K562 (cell line): Measurements from ENCODE around the gene TRPM4. TPM values are rescaled to one million over a fixed set of nuclear protein-coding genes. Genes with fewer than 3 reads are reported as not detected.

Experiments
- E2F6 ChIP-seq, 2 experiments: IDR thresholded peaks; 2 replicates each; pipeline ENCODE4 v1.6.1; 2011; ENCODE audit warnings: borderline replicate concordance in 1 of 2, control low read depth in 1 of 2, low read depth in 1 of 2, low read length in 1 of 2, mild to moderate bottlenecking in 1 of 2, mixed read lengths in 1 of 2, moderate library complexity in 1 of 2; ENCODE audit not compliant: insufficient read depth in 1 of 2, insufficient read length in 1 of 2, poor library complexity in 1 of 2, severe bottlenecking in 1 of 2; ENCODE audit errors: extremely low read depth in 1 of 2
- KDM2B ChIP-seq: fragments of 250-450 bp; sonication (Bioruptor Pico); IDR thresholded peaks from 2 replicates; pipeline ENCODE4 v1.8.0; 2021; ENCODE audit warnings: mild to moderate bottlenecking, moderate library complexity
- MAZ ChIP-seq, 2 experiments: fragments of 450-650 bp in 1 of 2; sonication (generic) in 1 of 2; formaldehyde crosslinking; IDR thresholded peaks in 1 of 2; conservative IDR thresholded peaks in 1 of 2; 2 replicates each; pipeline versions ENCODE4 v1.4.0 to v1.5.0; 2020; ENCODE audit warnings: mild to moderate bottlenecking in 1 of 2, missing genetic modification reagents in 1 of 2
- NR2C1 ChIP-seq, 2 experiments: fragments of 450-650 bp; IDR thresholded peaks; 2 replicates each; pipeline ENCODE4 v1.6.1; 2017; ENCODE audit warnings: mild to moderate bottlenecking in 2 of 2, antibody characterized with exemption in 1 of 2, inconsistent platforms in 1 of 2, missing compliant biosample characterization in 1 of 2, missing genetic modification characterization in 1 of 2
- PHB ChIP-seq: fragments of 250-450 bp; sonication (Bioruptor Pico); IDR thresholded peaks from 2 replicates; pipeline ENCODE4 v1.5.0; 2021
- SREBF1 ChIP-seq: fragments of 150-350 bp; IDR thresholded peaks from 2 replicates; pipeline ENCODE4 v1.6.1; 2014; ENCODE audit warnings: antibody characterized with exemption, low read depth, low read length, borderline replicate concordance
- SRSF7 ChIP-seq: fragments of 200-400 bp; formaldehyde crosslinking; optimal IDR thresholded peaks from 2 replicates; pipeline ENCODE3; 2017; ENCODE audit warnings: mild to moderate bottlenecking, low read depth, low read length
- TCF7 ChIP-seq: sonication (generic); IDR thresholded peaks from 2 replicates; pipeline ENCODE4 v1.6.1; 2016; ENCODE audit warnings: antibody characterized with exemption, borderline replicate concordance
- YY1 ChIP-seq, 3 experiments: IDR thresholded peaks; 2 replicates each; pipeline ENCODE4 v1.6.1; 2011; ENCODE audit warnings: low read length in 2 of 3, mild to moderate bottlenecking in 2 of 3, moderate library complexity in 2 of 3, borderline replicate concordance in 1 of 3, control low read depth in 1 of 3, low read depth in 1 of 3; ENCODE audit not compliant: insufficient read depth in 3 of 3, insufficient replicate concordance in 2 of 3, control insufficient read depth in 1 of 3, insufficient read length in 1 of 3; ENCODE audit errors: extremely low read depth in 1 of 3
- ZNF23 ChIP-seq: fragments of 250-450 bp; sonication (Bioruptor Pico); IDR thresholded peaks from 2 replicates; pipeline ENCODE4 v1.4.0; 2020; ENCODE audit warnings: mild to moderate bottlenecking
- ZNF311 ChIP-seq: fragments of 250-450 bp; sonication (Bioruptor Pico); IDR thresholded peaks from 2 replicates; pipeline ENCODE4 v1.4.0; 2020; ENCODE audit warnings: mild to moderate bottlenecking, moderate library complexity
- ZNF347 ChIP-seq: fragments of 450-650 bp; formaldehyde crosslinking; IDR thresholded peaks from 2 replicates; pipeline ENCODE4 v1.4.0; 2020; ENCODE audit warnings: low read depth, mild to moderate bottlenecking, moderate library complexity
- ZNF766 ChIP-seq: fragments of 200-800 bp; sonication (Bioruptor generic); conservative IDR thresholded peaks from 2 replicates; pipeline ENCODE4 v1.6.1; 2016; ENCODE audit warnings: missing genetic modification characterization, missing compliant biosample characterization
- polyA plus RNA-seq, 8 experiments: library from polyadenylated mRNA; depleted of rRNA in 4 of 8; stranded (reverse) in 5 of 8; unstranded in 3 of 8; fragments of >200 nt; fragmentation: Nextera tagmentation in 2 of 8; fragmentation: Illumina TruSeq in 1 of 8; extraction: Ambion mirVana in 2 of 8; extraction: Trizol in 1 of 8; gene quantifications; 2 replicates each; pipeline versions ENCODE4 v1.2.1 to v1.2.3, GENCODE V29; 2011 to 2014; ENCODE audit warnings: inconsistent platforms in 1 of 8, missing spikeins in 1 of 8
- total RNA-seq, 7 experiments: library from RNA; depleted of rRNA in 6 of 7; stranded (reverse); fragments of >200 nt in 6 of 7; fragmentation: Illumina TruSeq in 2 of 7; extraction: Trizol in 2 of 7; gene quantifications; 2 replicates each; pipeline versions ENCODE4 v1.2.1 to v1.2.3, GENCODE V29; 2011 to 2021; ENCODE audit warnings: low replicate concordance in 1 of 7
- TF ChIP-seq, protein P1 (sequence below): sonication (generic); formaldehyde crosslinking; IDR thresholded peaks from 2 replicates; pipeline ENCODE4 v1.4.0; 2020; ENCODE audit warnings: mild to moderate bottlenecking, missing genetic modification reagents
- TF ChIP-seq, protein P2 (sequence below): fragments of 450-650 bp; IDR thresholded peaks from one replicate; pipeline ENCODE4 v1.6.1; 2018; ENCODE audit warnings: mild to moderate bottlenecking, moderate library complexity; ENCODE audit not compliant: partially characterized antibody
- TF ChIP-seq, protein P3 (sequence below): IDR thresholded peaks from 2 replicates; pipeline ENCODE4 v1.6.1; 2011; ENCODE audit not compliant: insufficient read length; ENCODE audit errors: extremely low read depth

The TRPM4 gene
- total and polyA plus RNA-seq, 9 of the 15 experiments (the other 6 are each of a cell fraction or from before 2014, with no cell fraction given) = 6.5 to 45.4 (median 15.2) TPM

- peak; percentile 99 for TF ChIP-seq NR2C1 (IDR thresholded peaks at IDR 0.05)
- TF ChIP-seq NR2C1 (tag; IDR thresholded peaks at IDR 0.05) = peak; percentile 99
- no peak for TF ChIP-seq SREBF1
- TF ChIP-seq ZNF766 (CRISPR knock-in tag) = no peak
- TF ChIP-seq, protein P1, sequence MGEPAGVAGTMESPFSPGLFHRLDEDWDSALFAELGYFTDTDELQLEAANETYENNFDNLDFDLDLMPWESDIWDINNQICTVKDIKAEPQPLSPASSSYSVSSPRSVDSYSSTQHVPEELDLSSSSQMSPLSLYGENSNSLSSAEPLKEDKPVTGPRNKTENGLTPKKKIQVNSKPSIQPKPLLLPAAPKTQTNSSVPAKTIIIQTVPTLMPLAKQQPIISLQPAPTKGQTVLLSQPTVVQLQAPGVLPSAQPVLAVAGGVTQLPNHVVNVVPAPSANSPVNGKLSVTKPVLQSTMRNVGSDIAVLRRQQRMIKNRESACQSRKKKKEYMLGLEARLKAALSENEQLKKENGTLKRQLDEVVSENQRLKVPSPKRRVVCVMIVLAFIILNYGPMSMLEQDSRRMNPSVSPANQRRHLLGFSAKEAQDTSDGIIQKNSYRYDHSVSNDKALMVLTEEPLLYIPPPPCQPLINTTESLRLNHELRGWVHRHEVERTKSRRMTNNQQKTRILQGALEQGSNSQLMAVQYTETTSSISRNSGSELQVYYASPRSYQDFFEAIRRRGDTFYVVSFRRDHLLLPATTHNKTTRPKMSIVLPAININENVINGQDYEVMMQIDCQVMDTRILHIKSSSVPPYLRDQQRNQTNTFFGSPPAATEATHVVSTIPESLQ (CRISPR knock-in tag) = no peak
- TF ChIP-seq SRSF7 = no peak
- TF ChIP-seq ZNF23 (CRISPR knock-in tag) = no peak
- no peak for TF ChIP-seq PHB (CRISPR knock-in tag)
- TF ChIP-seq, protein P2, sequence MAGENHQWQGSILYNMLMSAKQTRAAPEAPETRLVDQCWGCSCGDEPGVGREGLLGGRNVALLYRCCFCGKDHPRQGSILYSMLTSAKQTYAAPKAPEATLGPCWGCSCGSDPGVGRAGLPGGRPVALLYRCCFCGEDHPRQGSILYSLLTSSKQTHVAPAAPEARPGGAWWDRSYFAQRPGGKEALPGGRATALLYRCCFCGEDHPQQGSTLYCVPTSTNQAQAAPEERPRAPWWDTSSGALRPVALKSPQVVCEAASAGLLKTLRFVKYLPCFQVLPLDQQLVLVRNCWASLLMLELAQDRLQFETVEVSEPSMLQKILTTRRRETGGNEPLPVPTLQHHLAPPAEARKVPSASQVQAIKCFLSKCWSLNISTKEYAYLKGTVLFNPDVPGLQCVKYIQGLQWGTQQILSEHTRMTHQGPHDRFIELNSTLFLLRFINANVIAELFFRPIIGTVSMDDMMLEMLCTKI = no peak
- TF ChIP-seq ZNF347 (CRISPR knock-in tag) = no peak
- TF ChIP-seq MAZ (CRISPR knock-in tag; conservative IDR thresholded peaks at IDR 0.05 in 1 of 2, IDR thresholded peaks at IDR 0.05 in 1 of 2) = peak in 1 of 2 experiments; percentile 45; a peak in 1 of 4 replicates
- no peak for TF ChIP-seq ZNF311
- no peak for TF ChIP-seq YY1 (IDR thresholded peaks at IDR 0.05; ENCODE audit: borderline replicate concordance in 1 of 3, control insufficient read depth in 1 of 3, extremely low read depth in 1 of 3, insufficient read depth in 3 of 3, insufficient read length in 1 of 3, insufficient replicate concordance in 2 of 3, low read depth in 1 of 3, low read length in 2 of 3)
- no peak for TF ChIP-seq KDM2B (CRISPR knock-in tag)
- TF ChIP-seq, protein P3, sequence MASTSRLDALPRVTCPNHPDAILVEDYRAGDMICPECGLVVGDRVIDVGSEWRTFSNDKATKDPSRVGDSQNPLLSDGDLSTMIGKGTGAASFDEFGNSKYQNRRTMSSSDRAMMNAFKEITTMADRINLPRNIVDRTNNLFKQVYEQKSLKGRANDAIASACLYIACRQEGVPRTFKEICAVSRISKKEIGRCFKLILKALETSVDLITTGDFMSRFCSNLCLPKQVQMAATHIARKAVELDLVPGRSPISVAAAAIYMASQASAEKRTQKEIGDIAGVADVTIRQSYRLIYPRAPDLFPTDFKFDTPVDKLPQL = no peak
- TF ChIP-seq E2F6 (IDR thresholded peaks at IDR 0.05; ENCODE audit: borderline replicate concordance in 1 of 2, extremely low read depth in 1 of 2, insufficient read depth in 1 of 2, insufficient read length in 1 of 2, low read depth in 1 of 2, low read length in 1 of 2, poor library complexity in 1 of 2, severe bottlenecking in 1 of 2) = peak in 1 of 2 experiments; percentile 86
- 0 out of 2 replicates have a peak, but pooled peaks have one; percentile 45 for TF ChIP-seq TCF7
Measured at GRCh38 chr19:49210108-49210900, 52.7 kb downstream of the TRPM4 start (continued).
